NCI-H2029 (cell line): ENCODE measurements around the gene POU6F2.

ENCODE experiments used
- DNase-seq: peaks from one replicate; lab custom pipeline; 2025; lab: John Stamatoyannopoulos, UW

Gene POU6F2

GRCh38 chr7:39259391-39260003 lies 281.8 kb downstream of the POU6F2 start:
- DNase-seq = no peak

- no peak for DNase-seq
These were observed 282.7 kb downstream of the POU6F2 start for GRCh38 chr7:39260279-39260844.

DNA sequence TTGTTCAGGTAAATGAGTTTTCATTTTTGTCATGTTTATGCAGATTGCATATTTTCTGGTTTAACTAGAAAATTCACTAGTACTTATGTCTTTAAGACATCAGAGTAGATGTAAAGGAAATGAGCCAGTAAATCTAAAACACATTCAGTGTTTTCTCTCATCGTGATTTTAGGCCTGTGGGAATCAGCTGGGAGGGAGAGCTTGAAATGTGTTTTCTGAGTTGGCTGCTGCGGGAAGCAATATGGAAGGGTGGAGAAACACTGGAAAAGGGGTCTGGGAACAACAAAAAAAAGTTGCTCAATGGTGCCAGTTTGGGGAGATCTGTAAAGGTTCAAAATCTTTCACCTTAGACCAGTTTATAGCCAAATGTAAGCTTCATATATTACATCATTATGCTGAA lies 284.1 kb downstream of the POU6F2 start:
- no peak for DNase-seq

DNA sequence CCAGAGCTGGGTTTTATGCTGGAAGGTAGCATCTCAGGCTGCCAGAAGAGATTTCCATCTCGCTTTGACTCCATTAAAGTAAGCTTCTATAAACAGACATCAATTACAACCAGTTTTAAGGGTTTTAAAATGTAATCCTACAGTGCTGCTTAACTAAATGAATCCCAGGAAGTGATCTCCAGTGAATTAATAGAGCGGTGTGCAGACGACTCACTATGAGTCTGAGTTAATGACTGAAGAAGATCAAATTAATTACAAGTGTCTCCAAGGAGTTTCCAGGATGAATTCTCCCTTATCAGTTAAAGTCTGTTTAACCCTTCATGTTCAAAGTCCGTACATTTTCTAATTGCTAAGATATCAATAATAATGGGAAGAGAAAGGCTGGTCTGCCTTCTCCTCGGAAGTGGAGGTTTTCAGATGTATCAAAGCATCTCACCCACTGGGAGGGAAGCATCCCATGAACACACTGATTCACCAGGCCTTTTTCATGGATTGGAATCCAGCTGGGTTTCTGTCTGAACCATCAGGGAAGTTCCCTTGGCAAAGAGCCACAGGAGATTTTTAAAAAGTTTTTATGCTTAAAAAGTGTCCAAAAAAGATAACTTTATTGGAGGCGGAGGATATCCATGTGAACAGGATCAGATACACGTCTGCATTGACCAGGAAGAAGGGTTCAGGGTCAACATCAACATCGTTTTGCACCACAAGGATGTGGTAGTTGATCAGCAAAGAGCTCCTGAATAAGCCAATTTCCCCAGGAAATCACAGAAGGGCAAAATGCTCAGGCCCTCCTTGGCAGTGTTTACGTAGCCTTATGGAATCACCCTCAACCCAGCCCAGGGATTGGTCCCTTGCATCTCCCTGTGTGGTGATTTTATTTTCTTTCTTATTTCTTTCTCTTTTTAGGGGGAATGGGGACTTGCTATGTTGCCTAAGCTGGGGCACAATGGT lies 288.2 kb downstream of the POU6F2 start:
- DNase-seq = no peak

DNA sequence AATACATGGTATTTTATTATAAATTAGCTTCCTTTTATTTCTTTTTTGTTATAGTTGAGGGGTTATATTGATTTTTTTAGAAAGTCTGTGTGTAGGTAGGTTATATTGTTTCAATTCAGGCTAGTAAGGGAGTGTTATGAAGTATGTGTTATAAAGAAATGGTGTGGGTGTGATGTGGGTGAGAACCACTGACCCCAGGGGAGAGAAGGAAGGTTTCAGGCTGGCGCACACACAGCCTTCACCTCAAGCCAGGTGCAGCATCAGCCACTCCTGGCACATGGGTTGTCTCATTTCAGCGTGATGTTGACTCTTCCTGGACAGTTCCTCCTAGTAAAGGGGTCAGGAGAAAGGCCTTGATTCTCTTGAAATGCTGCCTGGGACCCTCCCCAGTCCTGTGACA lies 291.3 kb downstream of the POU6F2 start:
- DNase-seq = no peak

DNA sequence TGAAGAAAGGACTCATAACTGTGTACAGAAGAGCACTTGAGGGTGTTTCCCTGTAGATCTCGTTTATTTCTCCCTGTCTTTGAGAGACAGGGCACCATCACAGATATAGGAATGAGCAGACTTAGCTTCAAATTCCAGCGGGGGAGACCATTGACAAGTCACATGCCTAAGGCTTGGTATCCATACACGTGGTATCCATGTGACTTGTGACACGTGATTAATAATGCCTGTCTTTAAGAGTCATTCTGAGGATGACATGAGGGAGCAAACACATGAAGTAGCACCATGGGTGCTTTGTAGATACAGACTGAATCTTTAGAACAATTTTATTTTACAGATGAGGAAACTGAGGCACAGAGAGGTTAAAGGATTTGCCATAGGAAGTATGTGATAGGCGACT lies 292.3 kb downstream of the POU6F2 start:
- no peak for DNase-seq

- peak; percentile 42 for DNase-seq
These were observed 293.7 kb downstream of the POU6F2 start for GRCh38 chr7:39271402-39271801.

DNA sequence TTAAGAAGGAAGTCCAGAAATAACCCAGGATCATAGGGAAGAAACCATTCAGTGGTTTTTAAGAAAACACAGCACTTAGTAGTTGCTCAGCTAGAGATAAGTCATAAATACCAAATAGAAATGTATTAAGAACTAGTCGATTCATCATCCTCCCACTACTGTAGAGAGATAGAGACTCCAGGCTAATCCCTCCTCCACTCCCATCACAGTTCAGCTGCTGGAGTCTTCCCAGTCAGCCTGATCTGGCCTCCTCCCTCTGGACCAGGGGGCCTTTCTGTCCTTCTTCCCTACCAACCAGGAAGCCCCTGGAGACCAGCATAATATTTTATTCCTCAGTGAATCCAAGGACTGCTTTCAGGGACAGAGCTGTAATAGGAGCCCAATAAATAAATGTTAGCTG lies 294.4 kb downstream of the POU6F2 start:
- no peak for DNase-seq

- no peak for DNase-seq
These were observed 295.0 kb downstream of the POU6F2 start for GRCh38 chr7:39272691-39273090.

- no peak for DNase-seq
These were observed 302.6 kb downstream of the POU6F2 start for GRCh38 chr7:39280337-39280736.

GRCh38 chr7:39285256-39285655 lies 307.5 kb downstream of the POU6F2 start:
- no peak for DNase-seq

DNA sequence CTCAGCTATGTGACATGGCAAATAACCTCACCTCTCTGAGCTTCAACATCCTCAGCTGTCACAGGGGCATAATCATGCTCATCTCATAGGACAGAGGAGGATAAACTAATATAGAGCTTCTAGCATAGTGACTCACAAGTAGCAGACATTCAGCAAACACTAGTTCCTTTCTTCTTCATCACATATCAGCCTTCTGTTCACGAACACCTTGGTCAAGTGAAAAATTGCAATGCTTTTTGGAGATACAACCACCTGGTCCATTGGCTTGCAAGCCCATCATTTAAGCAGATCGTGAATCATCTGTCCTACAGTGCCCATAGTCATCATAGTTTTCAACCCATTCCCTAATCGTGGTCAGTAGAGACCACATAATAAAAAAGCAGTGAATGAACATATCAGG lies 310.6 kb downstream of the POU6F2 start:
- DNase-seq = no peak

GRCh38 chr7:39291628-39292410 lies 314.1 kb downstream of the POU6F2 start:
- no peak for DNase-seq

DNA sequence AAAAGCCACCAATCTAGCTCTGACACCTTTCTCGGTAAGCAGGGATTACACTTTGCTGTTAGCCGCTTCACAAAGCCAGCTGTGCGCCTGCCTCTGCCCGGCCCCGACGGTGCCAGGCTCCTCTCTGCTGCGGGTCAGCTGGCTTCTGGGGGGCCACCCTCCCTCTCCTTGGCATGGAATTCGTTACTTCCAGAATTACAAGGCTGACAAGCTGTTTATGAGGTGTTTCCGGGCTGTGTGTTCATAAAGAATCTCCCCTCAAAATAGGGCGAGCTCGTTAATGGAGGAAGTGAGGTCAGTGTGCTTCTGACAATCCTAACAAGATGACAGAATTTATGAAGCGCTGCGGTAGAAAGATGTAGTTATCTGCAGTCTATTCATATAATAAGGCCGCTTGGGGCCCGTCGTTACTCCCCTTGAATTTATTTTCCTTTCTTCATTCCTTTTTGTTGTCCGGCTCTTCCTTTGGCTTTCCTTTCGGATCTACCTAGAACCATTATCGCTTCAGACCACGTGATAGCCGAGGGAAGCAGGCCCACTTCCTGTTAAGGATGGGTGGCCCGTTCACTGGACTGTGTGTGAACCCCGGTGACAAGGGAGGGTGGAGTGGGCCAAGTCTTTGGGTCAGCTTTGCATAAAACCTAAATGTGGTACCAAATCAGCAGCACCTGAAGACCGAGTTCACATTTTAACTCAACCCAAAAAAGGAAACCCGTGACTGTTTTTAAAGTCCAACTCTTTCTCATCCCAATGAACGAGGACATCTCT lies 315.5 kb downstream of the POU6F2 start:
- DNase-seq = no peak

GRCh38 chr7:39294022-39294421 lies 316.3 kb downstream of the POU6F2 start:
- DNase-seq = no peak

DNA sequence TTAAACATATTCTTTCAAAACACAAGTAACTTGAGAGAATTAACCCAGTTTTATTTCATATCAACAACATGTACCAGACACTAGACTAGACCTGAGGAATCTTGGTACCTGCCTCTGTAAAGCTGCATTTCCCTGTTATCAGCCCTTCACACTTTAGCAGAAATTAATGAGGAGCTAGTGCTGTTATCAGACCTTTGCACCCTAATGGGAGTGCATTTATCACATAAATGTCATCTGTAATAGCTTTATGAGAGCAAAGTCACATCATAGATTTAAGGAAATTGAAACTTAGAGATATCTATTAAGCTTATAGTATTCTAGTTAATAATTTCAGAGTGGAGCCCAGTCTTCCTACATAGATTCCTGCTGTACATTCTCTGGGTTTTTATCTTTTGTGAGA lies 318.1 kb downstream of the POU6F2 start:
- no peak for DNase-seq

DNA sequence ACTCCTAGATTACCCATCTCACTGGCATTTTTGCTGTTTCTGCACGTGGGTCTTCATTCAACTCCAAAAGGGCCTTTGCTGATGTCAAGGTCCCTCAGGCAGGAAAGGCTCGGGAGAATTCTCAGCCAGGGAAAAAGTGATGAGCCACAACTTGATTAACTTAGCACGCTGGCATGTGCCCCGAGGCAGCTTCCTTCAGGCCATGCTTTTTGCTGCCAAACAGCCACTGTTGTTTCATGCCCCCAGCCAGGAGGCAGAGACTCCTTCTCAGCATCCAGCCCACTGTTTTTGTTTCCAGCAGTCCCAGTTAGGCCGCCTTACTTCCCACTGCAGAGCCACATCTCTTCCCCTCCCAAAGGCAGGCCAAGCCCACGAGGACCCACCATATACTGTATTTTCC lies 322.0 kb downstream of the POU6F2 start:
- no peak for DNase-seq

DNA sequence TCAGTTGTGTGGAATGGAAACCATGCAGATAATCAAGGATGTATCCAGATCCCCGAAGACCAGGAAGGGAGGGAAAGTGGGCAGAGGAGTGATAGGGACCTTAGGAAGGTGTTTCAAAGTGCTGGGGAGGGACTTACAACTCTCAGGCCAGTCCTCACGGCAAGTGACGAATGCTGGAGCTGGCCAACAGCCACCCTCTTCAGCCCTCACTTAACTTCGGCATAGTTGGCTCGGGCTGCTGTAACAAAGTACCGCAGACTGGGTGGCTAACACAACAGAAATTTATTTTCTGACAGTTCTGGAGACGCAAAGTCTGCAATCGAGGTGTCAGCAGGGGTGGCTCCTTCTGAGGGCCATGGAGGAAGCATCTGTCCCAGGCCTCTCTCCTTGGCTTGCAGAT lies 322.6 kb downstream of the POU6F2 start:
- no peak for DNase-seq

GRCh38 chr7:39301543-39301942 lies 323.8 kb downstream of the POU6F2 start:
- DNase-seq = no peak

DNA sequence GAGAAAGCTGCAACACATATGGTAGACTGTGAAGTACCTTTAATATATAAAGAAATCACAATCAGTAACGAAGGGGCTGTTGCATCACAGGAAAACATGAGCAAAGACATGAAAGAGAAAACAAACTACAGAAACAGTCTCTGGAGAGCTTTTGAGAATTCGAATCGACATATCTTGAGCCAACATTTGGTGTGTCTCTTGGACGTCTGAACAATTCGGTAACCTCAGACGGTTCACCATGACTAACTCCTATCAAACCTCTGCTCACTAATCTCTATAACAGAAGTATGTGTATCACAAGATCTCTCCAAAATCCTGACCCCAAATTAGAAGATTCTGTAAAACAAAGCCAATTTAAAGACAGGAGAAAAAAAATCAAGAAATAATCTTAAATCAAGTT lies 326.5 kb downstream of the POU6F2 start:
- no peak for DNase-seq

DNA sequence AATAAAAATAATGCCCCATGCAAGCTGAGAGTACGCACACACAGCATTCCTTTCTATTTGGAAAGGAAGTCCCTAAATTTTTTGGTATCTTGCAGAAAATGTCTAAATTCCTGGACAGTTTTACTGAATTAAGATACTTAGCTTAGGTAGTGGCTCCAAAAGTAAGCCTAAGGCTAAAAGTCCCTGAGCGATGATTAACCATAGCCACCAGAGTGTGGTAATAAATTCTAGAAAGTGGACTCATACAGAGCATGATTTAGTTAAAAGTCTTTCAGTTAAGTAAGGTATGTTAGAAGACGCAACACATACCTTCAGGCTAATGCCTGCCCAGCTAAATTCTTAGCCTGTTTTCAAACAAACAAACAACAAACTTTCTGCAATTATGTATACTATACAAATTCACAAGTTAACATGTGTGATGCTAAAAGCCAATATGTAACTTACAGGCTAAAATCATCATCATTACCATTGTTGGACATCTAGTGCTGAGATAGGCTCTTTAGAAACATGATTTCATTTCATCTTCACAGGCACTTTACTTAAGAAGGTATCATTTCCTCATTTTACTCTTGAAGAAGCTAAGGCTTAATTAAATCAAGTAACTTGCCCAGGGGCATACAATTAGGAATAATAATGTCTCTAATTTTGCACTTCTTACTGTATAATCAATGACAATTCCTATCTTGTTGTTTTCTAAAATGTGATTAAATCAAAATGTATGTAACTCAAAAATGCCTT lies 327.1 kb downstream of the POU6F2 start:
- no peak for DNase-seq
